K562 (cell line): ENCODE measurements around the gene EIPR1. TPM values are rescaled to one million over a fixed set of nuclear protein-coding genes. Genes with fewer than 3 reads are reported as not detected.

ENCODE experiments used
- ATAC-seq: fragments of 200-7000 bp; cut with Tn5 transposase; 3 replicates; pipeline ENCODE4 v1.9.1; 2020; ENCODE audit warnings: moderate library complexity
- BruUV-seq: library from RNA; stranded (reverse); fragments of 400-500 nt; replicated peaks from 2 replicates; lab custom pipeline; 2021; lab: Mats Ljungman, UMichigan
- CTCF ChIA-PET: fragments of 300-600 bp; formaldehyde crosslinking; extraction: SDS; loops from one replicate; lab custom pipeline; 2021; ENCODE audit warnings: low intra/inter-chr PET ratio; lab: Yijun Ruan, JAX
- POLR2A ChIA-PET: fragments of 300-600, 350-650 bp; sonication (Branson Sonifier 250); formaldehyde crosslinking; extraction: SDS; loops from one replicate; lab custom pipeline; 2021; ENCODE audit warnings: antibody characterized with exemption, inconsistent platforms; lab: Yijun Ruan, JAX
- DNase-seq, 4 experiments: peaks; one replicate each; pipeline versions ENCODE4 v3.0.0 to v3.0.0-alpha.2; 2011 to 2018; ENCODE audit warnings: low spot score in 3 of 4, mixed read lengths in 3 of 4; ENCODE audit errors: extremely low read depth in 1 of 4
- FAIRE-seq: peaks from 2 replicates; lab custom pipeline; 2011; peaks lifted over from hg19 to GRCh38; lab: Jason Lieb, UNC
- H2AFZ ChIP-seq: 2 replicates; pipeline ENCODE4 v1.6.0; 2011; ENCODE audit warnings: low read depth, low read length, control low read depth, inconsistent platforms
- H3K27ac ChIP-seq: fragments of 200-600 bp; 3 replicates; pipeline ENCODE4 v1.8.0; 2011; ENCODE audit warnings: low read depth, mild to moderate bottlenecking, control low read depth, inconsistent platforms, low read length, moderate library complexity, mixed read lengths; ENCODE audit errors: extremely low read depth
- H3K27me3 ChIP-seq, 2 experiments: fragments of 300-600 bp in 1 of 2; 2 replicates in 1 of 2; 3 replicates in 1 of 2; pipeline versions ENCODE4 v1.6.0 to v1.8.0; 2011; ENCODE audit warnings: inconsistent platforms in 2 of 2, low read length in 2 of 2, mild to moderate bottlenecking in 1 of 2, mixed read lengths in 1 of 2, moderate library complexity in 1 of 2; ENCODE audit not compliant: control insufficient read depth in 2 of 2, insufficient read depth in 2 of 2
- H3K36me3 ChIP-seq: fragments of 300-600 bp; 3 replicates; pipeline ENCODE4 v1.8.0; 2011; ENCODE audit warnings: mild to moderate bottlenecking, low read length, inconsistent platforms; ENCODE audit not compliant: control insufficient read depth, insufficient read depth
- H3K4me1 ChIP-seq, 2 experiments: fragments of 200-600 bp in 1 of 2; replicated peaks in 1 of 2; 2 replicates in 1 of 2; 3 replicates in 1 of 2; pipeline versions ENCODE4 v1.5.1 to v1.8.0; 2011; ENCODE audit warnings: inconsistent platforms in 2 of 2, low read length in 2 of 2, mild to moderate bottlenecking in 1 of 2, mixed read lengths in 1 of 2, moderate library complexity in 1 of 2; ENCODE audit not compliant: control insufficient read depth in 2 of 2, insufficient read depth in 2 of 2
- H3K4me2 ChIP-seq: 2 replicates; pipeline ENCODE4 v1.6.1; 2011; ENCODE audit warnings: low read length, control low read depth, inconsistent platforms, mixed read lengths; ENCODE audit not compliant: insufficient read depth
- H3K4me3 ChIP-seq: fragments of 200-600 bp; sonication (generic), shearing (Covaris generic); 2 replicates; pipeline ENCODE4 v1.5.1; 2016; ENCODE audit warnings: control low read depth, inconsistent platforms
- H3K79me2 ChIP-seq: fragments of 200-600 bp; 3 replicates; pipeline ENCODE4 v1.8.0; 2011; ENCODE audit warnings: low read length, inconsistent platforms; ENCODE audit not compliant: control insufficient read depth, insufficient read depth
- H3K9ac ChIP-seq, 2 experiments: 2 replicates each; pipeline versions ENCODE4 v1.6.0 to v1.6.1; 2011; ENCODE audit warnings: low read depth in 2 of 2, low read length in 2 of 2, control low read depth in 1 of 2, inconsistent platforms in 1 of 2, mild to moderate bottlenecking in 1 of 2, mixed read lengths in 1 of 2; ENCODE audit not compliant: insufficient read depth in 1 of 2
- H3K9me1 ChIP-seq: one replicate; pipeline ENCODE4 v1.6.0; 2011; ENCODE audit warnings: inconsistent platforms, mild to moderate bottlenecking, low read length, moderate library complexity; ENCODE audit not compliant: control insufficient read depth, insufficient read depth
- H3K9me3 ChIP-seq: replicated peaks from 2 replicates; pipeline ENCODE4 v1.5.1; 2011; ENCODE audit warnings: low read depth, low read length, inconsistent platforms; ENCODE audit not compliant: control insufficient read depth, insufficient read depth
- H4K20me1 ChIP-seq: replicated peaks from 2 replicates; pipeline ENCODE4 v1.6.1; 2011; ENCODE audit warnings: low read length, inconsistent platforms, mixed read lengths; ENCODE audit not compliant: control insufficient read depth, insufficient read depth
- BDP1 ChIP-seq: IDR thresholded peaks from 3 replicates; pipeline ENCODE4 v1.6.1; 2011; ENCODE audit not compliant: insufficient read length, insufficient read depth
- EP400 ChIP-seq: fragments of 450-650 bp; IDR thresholded peaks from 2 replicates; pipeline ENCODE4 v1.6.1; 2017; ENCODE audit warnings: antibody characterized with exemption, mild to moderate bottlenecking, moderate library complexity
- MAFF ChIP-seq: IDR thresholded peaks from 2 replicates; pipeline ENCODE4 v1.6.1; 2012; ENCODE audit warnings: low read length, improper control_type of control experiment
- RB1 ChIP-seq: fragments of 450-650 bp; IDR thresholded peaks from 2 replicates; pipeline ENCODE4 v1.6.1; 2017; ENCODE audit warnings: low read depth, mild to moderate bottlenecking
- RFX5 ChIP-seq: IDR thresholded peaks from 2 replicates; pipeline ENCODE4 v1.6.1; 2011; ENCODE audit warnings: low read depth, mild to moderate bottlenecking, improper control_type of control experiment, low read length
- RNF2 ChIP-seq: sonication (generic); IDR thresholded peaks from 2 replicates; pipeline ENCODE4 v1.6.1; 2016
- SIN3B ChIP-seq: fragments of 450-650 bp; IDR thresholded peaks from 2 replicates; pipeline ENCODE4 v1.6.1; 2017; ENCODE audit warnings: low read depth, mild to moderate bottlenecking, moderate library complexity
- ZC3H11A ChIP-seq: IDR thresholded peaks from 2 replicates; pipeline ENCODE4 v1.6.1; 2012; ENCODE audit warnings: low read depth, low read length, improper control_type of control experiment
- ZNF146 ChIP-seq: IDR thresholded peaks from one replicate; pipeline ENCODE4 v1.6.1; 2018; ENCODE audit warnings: missing compliant biosample characterization; ENCODE audit not compliant: unreplicated experiment
- ZNF717 ChIP-seq: fragments of 250-450 bp; sonication (Bioruptor Pico); IDR thresholded peaks from 2 replicates; pipeline ENCODE4 v1.5.0; 2021
- WGBS: fragments of 100-300 bp; shearing (Covaris generic); methylation state at CpG from one replicate; pipeline ENCODE4 v1.1.6; 2016; ENCODE audit warnings: low coverage, mixed read lengths; ENCODE audit not compliant: insufficient coverage; ENCODE audit errors: missing lambda C conversion rate; 5-methylcytosine and 5-hydroxymethylcytosine counted together
- in situ Hi-C: fragments of 300-500 bp; cut with MboI; formaldehyde crosslinking; loops from 4 replicates; pipeline ENCODE4 v1.15.0; 2018; ENCODE audit warnings: inconsistent platforms, mixed read lengths
- intact Hi-C: fragments of 100-400 bp; cut with micrococcal nuclease; formaldehyde crosslinking; loops from 2 replicates; pipeline ENCODE4 v1.14.2; 2022
- polyA plus RNA-seq, 8 experiments: library from polyadenylated mRNA; depleted of rRNA in 4 of 8; stranded (reverse) in 5 of 8; unstranded in 3 of 8; fragments of >200 nt; fragmentation: Nextera tagmentation in 2 of 8; fragmentation: Illumina TruSeq in 1 of 8; extraction: Ambion mirVana in 2 of 8; extraction: Trizol in 1 of 8; gene quantifications; 2 replicates each; pipeline versions ENCODE4 v1.2.1 to v1.2.3, GENCODE V29; 2011 to 2014; ENCODE audit warnings: inconsistent platforms in 1 of 8, missing spikeins in 1 of 8
- total RNA-seq, 7 experiments: library from RNA; depleted of rRNA in 6 of 7; stranded (reverse); fragments of >200 nt in 6 of 7; fragmentation: Illumina TruSeq in 2 of 7; extraction: Trizol in 2 of 7; gene quantifications; 2 replicates each; pipeline versions ENCODE4 v1.2.1 to v1.2.3, GENCODE V29; 2011 to 2021; ENCODE audit warnings: low replicate concordance in 1 of 7
- TF ChIP-seq, protein P1 (sequence below): fragments of 250-450 bp; sonication (Bioruptor Pico); IDR thresholded peaks from 2 replicates; pipeline ENCODE4 v1.4.0; 2020; ENCODE audit warnings: borderline replicate concordance
- TF ChIP-seq, protein P2 (sequence below): sonication (generic); formaldehyde crosslinking; IDR thresholded peaks from 2 replicates; pipeline ENCODE4 v1.8.0; 2022; ENCODE audit warnings: mild to moderate bottlenecking, missing genetic modification reagents

The EIPR1 gene
- total and polyA plus RNA-seq, 9 of the 15 experiments (the other 6 are each of a cell fraction or from before 2014, with no cell fraction given) = 19.9 to 54.4 (median 35.9) TPM

- no peak for DNase-seq
- TF ChIP-seq MAFF = no peak
- TF ChIP-seq RNF2 = no peak
- TF ChIP-seq BDP1 = no peak
- TF ChIP-seq ZC3H11A = no peak
- TF ChIP-seq RB1 = no peak
- TF ChIP-seq ZNF717 = no peak
- TF ChIP-seq, protein P1, sequence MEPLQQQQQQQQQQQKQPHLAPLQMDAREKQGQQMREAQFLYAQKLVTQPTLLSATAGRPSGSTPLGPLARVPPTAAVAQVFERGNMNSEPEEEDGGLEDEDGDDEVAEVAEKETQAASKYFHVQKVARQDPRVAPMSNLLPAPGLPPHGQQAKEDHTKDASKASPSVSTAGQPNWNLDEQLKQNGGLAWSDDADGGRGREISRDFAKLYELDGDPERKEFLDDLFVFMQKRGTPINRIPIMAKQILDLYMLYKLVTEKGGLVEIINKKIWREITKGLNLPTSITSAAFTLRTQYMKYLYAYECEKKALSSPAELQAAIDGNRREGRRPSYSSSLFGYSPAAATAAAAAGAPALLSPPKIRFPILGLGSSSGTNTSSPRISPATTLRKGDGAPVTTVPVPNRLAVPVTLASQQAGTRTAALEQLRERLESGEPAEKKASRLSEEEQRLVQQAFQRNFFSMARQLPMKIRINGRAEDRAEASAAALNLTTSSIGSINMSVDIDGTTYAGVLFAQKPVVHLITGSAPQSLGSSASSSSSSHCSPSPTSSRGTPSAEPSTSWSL (CRISPR knock-in tag) = no peak
- no peak for TF ChIP-seq RFX5
- TF ChIP-seq, protein P2, sequence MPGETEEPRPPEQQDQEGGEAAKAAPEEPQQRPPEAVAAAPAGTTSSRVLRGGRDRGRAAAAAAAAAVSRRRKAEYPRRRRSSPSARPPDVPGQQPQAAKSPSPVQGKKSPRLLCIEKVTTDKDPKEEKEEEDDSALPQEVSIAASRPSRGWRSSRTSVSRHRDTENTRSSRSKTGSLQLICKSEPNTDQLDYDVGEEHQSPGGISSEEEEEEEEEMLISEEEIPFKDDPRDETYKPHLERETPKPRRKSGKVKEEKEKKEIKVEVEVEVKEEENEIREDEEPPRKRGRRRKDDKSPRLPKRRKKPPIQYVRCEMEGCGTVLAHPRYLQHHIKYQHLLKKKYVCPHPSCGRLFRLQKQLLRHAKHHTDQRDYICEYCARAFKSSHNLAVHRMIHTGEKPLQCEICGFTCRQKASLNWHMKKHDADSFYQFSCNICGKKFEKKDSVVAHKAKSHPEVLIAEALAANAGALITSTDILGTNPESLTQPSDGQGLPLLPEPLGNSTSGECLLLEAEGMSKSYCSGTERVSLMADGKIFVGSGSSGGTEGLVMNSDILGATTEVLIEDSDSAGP = no peak
- no peak for TF ChIP-seq EP400
- no peak for TF ChIP-seq ZNF146
- no peak for TF ChIP-seq SIN3B
- ATAC-seq = no peak
- intact Hi-C loops (no loop called here), in situ Hi-C loops (no loop called here)
- Histone ChIP-seq H3K4me1 (no peaks in the 10 kb centered on the region), H3K9me1 (no peaks in the 10 kb centered on the region), H3K9ac (no peak overlapping the region), H3K27me3 (no peaks in the 10 kb centered on the region), H4K20me1 (no peaks in the 10 kb centered on the region), H2AFZ (no peak overlapping the region), H3K79me2 (no peaks in the 10 kb centered on the region), H3K36me3 (peaks cover 39% of the 10 kb centered on the region; the same call in 2 of the 3 replicates), H3K9me3 (no peaks in the 10 kb centered on the region), H3K27ac (no peak overlapping the region), H3K4me3 (no peak overlapping the region), H3K4me2 (no peak overlapping the region)
- 94% methylated on average over 5 of the region's 8 CpGs for WGBS
- no peak for FAIRE-seq
- BruUV-seq = no TSS peak
- POLR2A ChIA-PET = interaction anchor here (0.7 kb wide), 1 partner anchor 481 kb away, joined by 3 read pairs; no protein-coding TSS in a partner anchor
- CTCF ChIA-PET = no interaction called here
These were observed 187.7 kb downstream of the EIPR1 start for GRCh38 chr2:3189961-3190360.
